Loucy (cell line): Measurements from ENCODE around the gene PDILT.

Source experiments
- CTCF ChIP-seq: fragments of 200-600 bp; sonication (generic); conservative IDR thresholded peaks from 2 replicates; pipeline ENCODE4 v1.5.1; 2014; ENCODE audit warnings: mild to moderate bottlenecking, antibody characterized with exemption, low read length
- EZH2phosphoT487 ChIP-seq: fragments of 200-600 bp; IDR thresholded peaks from 2 replicates; pipeline ENCODE4 v1.6.1; 2018; ENCODE audit warnings: antibody characterized with exemption, mild to moderate bottlenecking, moderate library complexity, borderline replicate concordance

GRCh38 chr16:20314575-20314974, 90.0 kb downstream of the PDILT start:
- TF ChIP-seq CTCF (no peak), EZH2phosphoT487 (no peak)
